GM18502 (cell line): ENCODE results near the gene ZCCHC8.
"Not testable (repeated sequence)": the region's sequence is repeated elsewhere in the genome, so short reads cannot be mapped to it uniquely, and the experiment has no call there.

Source experiments
- ATAC-seq: cut with Tn5 transposase; IDR thresholded peaks from one replicate; pipeline ENCODE4 v1.9.1; 2021; ENCODE audit warnings: mild to moderate bottlenecking; ENCODE audit not compliant: unreplicated experiment, poor library complexity

ZCCHC8 gene

DNA sequence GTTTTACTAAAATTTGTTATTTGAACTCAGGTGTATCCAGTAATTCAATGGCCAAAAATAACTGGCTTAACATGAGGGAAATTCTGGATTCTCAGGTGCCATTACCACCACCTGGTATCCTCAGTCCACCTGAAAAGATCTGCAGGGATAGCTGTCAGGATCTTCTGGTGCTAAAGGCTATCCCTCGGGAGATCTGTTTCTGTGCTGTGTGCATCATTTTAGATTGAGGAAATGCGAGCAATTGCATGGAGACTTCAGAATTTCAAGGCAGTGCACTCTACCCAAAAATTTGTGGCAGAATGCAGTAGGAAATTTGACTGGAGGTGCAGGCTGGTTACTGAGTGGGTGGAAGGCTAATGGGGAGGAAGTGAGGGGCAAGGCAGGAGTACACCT is 26.4 kb downstream of the ZCCHC8 start:
- no peak for ATAC-seq

DNA sequence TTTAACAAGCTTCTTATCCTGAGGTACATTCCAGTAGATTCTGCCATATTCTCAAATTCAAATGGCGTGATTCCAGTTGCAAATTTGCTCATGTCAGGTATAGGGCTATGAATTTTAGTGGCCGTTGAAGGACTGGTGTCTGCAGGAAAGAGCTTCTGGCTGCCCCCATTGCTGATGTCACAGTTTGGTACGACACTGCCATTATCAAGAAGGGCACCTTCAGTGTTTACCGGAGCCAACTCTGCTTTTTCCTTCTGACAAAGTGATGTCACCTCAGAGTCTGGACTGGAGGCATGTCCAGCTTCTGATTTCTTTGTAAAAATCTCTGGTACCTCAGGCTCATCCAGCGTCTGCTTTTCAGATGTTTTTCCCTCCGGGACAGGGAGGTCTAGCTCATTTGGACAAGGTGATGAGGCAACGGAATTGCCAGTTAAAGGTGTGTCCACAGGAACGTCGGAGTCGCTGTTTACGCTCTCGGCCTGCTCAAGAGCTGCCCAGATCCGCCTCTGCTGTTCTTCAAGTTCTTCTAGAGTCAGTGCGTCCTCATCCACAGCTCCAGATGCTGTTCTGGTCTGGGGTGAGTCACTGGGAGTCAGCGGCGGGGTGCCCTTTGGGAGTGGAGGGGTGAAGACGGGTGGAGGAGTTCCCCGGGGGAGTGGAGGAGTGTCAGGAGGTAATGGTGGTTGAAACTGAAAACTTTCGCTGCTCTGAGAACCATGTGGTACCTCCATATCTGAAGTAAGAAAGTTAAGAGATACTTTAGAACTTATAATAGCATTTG is 27.0 kb downstream of the ZCCHC8 start:
- ATAC-seq = no peak

DNA sequence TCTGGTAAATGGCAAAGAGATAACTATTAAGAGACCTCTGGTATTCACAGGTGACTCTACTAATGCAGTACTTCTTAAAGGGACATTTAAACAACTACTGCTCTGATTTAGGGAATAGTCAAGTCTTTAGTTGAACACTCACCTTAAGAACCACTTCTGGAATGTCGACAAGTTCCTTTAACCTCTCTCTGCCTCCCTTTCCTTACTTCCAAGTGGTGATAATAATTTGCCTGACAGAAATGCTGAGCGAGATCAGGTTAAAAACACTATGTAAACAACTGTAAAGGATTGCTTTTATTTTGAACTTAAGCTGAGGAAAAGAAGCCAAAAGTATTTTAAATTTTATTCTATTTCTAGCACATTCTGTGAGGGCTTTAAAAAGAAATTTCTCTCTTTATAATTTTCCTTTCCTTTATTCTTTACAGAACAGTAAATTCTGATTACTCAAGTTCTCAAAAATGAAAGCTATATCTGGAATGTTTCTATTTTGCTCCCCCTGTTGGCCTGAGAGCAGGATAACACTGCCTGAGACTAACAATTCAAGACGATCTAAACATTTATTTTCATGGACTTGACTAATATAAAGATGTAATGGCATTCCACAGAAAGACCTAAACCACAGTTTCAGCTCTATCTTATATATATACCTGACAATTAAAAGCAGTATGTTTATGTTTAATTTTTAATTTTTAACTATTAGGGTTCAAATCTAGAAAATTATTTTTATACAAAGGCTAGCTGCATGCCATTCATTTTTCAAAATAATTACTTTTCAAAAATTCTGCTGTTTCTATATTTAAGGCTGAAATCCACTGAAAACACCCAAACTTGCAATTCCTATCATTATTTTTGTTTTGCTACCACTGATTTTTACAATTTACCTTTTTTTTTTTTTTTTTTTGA is 29.2 kb downstream of the ZCCHC8 start:
- no peak for ATAC-seq

DNA sequence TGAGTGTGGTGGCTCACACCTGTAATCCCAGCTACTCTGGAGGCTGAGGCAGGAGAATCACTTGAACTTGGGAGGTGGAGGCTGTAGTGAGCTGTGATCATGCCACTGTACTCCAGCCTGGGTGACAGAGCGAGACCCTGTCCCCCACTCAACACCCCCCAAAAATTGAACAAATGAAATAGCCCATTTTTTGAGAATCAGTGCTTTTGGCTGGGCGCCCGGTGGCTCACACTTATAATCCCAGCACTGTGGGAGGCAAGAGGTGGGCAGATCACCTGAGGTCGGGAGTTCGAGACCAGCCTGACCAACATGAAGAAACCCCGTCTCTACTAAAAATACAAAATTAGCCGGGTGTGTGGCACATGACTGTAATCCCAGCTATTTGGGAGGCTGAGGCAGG is 30.2 kb downstream of the ZCCHC8 start:
- not testable (repeated sequence) for ATAC-seq

DNA sequence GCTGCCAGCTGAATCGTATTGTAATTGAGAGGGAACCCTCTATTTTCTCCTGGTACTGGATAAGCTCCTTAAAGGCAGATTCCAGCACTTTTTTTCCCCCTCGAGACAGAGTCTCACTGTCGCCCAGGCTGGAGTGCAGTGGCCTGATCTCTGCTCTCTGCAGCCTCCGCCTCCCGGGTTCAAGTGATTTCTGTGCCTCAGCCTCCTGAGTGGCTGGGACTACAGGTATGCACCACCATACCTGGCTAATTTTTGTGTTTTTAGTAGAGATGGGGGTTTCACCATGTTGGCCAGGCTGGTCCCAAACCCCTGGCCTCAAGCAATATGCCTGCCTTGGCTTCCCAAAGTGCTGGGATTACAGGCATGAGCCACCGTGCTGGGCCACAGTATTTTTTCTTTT is 30.9 kb downstream of the ZCCHC8 start:
- ATAC-seq = not testable (repeated sequence)

DNA sequence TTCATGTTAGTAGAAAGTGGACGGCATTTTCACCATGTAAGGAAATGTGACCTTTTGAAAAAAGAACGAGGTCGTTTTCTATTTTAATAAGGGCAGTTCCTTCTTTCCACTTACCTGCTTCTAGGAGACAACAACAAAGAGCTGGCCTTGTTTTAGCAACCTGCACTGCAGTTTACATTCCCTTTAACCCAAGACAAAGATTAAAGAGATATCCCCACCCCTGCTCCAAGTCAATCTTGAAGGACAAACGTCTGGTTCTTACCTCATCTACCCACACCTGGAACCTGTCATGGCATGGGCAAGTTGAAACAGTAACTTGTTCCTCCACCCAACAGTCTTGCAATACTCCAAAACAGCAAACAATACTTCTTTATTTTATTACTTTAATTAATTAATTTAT is 32.7 kb downstream of the ZCCHC8 start:
- ATAC-seq = no peak

- ATAC-seq = not testable (repeated sequence)
Measured at GRCh38 chr12:122464317-122465042, 36.3 kb downstream of the ZCCHC8 start.

GRCh38 chr12:122460641-122461040 is 40.1 kb downstream of the ZCCHC8 start:
- no peak for ATAC-seq

- no peak for ATAC-seq
Measured at GRCh38 chr12:122460061-122460460, 40.7 kb downstream of the ZCCHC8 start.

GRCh38 chr12:122459211-122459610 is 41.5 kb downstream of the ZCCHC8 start:
- ATAC-seq = no peak

DNA sequence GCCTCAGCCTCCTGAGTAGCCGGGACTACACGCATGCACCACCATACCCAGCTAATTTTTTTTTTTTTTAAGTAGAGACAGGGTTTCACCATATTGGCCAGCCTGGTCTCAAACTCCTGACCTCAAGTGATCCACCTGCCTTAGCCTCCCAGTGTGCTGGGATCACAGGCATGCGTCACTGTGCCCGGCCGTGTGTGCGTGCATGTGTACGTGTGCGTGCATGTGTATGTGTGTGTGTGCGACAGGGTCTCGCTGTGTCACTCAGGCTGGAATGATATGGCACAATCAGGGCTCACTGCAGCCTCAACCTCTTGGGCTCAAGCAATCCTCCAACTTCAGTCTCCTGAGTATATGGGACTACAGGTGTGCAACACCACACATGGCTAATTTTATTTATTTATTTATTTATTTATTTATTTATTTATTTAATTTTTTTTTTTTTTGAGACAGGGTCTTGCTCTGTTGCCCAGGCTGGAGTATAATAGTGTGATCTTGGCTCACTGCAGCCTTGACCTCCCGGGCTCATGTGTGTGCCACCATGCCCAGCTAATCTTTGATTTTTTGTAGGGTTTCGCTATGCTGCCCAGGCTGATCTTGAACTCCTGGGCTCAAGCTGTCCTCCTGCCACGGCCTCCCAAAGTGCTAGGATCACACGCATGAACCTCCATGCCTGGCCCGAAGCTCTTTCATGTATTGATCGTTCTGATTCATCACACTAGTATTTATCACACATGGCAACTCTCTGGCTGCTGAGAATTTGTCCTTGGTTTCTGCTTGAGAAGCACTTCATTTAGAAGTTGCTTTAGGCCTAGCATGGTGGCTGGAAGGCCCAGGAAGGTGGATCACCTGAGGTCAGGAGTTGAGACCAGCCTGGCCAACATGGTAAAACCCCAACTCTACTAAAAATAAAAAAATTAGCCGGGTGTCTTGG is 42.4 kb downstream of the ZCCHC8 start:
- no peak for ATAC-seq

DNA sequence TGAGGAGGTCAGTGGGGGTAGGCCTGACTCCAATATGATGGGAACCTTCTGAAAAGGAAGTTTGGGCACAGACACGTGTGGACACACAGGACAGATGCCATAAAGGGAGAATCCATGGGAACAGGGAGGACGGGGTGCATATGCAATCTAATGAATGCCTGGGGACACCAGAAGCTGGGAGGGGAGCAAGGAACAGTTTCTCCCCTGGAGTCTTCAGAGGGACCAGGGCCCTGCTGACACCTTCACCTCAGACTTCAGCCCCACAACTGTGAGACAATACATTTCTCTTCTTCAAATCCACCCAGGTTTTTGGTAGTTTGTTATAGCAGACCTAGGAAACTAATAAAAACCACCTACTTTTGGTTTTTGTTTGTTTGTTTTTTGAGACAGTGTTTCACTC is 43.1 kb downstream of the ZCCHC8 start:
- ATAC-seq = no peak

DNA sequence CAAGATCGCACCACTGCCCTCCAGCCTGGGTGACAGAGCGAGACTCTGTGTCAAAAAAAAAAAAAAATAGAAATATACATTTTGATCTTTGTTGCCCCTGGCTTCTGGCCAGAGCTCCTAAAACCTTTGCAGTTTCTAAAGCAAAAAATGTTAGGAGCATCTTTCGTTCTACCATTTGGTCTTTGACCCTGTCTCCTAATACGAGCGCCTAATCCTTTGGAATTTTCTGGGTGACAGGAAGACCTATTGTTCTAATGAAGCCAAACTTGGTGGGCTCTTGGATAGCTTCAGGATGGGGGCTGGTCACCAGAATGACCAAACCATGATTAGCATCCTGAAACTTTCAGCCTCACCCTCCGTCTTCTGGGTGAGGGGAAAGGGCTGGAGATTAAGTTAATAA is 46.0 kb downstream of the ZCCHC8 start:
- ATAC-seq = no peak

GRCh38 chr12:122454250-122454721 is 46.4 kb downstream of the ZCCHC8 start:
- no peak for ATAC-seq

GRCh38 chr12:122452701-122453285 is 47.9 kb downstream of the ZCCHC8 start:
- ATAC-seq = no peak

DNA sequence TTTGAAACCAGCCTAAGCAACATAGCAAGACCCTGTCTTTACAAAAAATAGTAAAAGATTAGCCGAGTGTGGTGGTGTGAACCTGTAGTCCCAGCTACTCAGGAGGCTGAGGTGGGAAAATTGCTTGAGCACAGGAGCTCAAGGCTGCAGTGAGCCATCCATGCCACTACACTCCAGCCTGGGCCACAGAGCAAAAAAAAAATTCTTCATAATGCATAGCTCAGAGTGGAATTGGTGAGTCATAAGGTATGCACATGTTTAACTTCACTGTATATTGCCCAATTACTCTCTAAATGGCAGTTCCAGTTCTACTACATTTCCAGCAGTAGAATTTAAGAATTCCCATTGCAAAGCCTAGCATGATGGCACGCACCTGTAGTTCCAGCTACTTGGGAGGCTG is 51.4 kb downstream of the ZCCHC8 start:
- no peak for ATAC-seq

GRCh38 chr12:122447825-122448224 is 52.9 kb downstream of the ZCCHC8 start:
- not testable (repeated sequence) for ATAC-seq

- not testable (repeated sequence) for ATAC-seq
Measured at GRCh38 chr12:122446390-122446789, 54.3 kb downstream of the ZCCHC8 start.

DNA sequence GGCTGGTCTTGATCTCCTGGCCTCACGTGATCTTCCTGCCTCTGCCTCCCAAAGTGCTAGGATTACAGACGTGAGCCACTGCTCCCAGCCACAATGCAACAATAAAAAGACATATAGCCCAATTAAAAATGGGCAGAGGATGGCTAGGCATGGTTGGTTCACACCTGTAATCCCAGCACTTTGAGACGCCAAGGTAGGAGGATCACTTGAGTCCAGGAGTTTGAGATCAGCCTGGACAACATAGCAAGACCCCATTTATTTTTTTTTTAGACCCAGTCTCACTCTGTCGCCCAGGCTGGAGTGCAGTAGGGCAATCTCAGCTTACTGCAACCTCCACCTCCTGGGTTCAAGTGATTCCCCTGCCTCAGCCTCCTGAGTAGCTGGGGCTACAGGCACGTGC is 56.7 kb downstream of the ZCCHC8 start:
- not testable (repeated sequence) for ATAC-seq
